Upper lobe of left lung (tissue), 4 donors: ENCODE measurements around the gene VAV2.

Experiments used
- CTCF ChIP-seq, 6 experiments: fragments of 450-650 bp in 4 of 6; fragments of 200-600 bp in 2 of 6; sonication (generic) in 2 of 6; IDR thresholded peaks; one replicate each; pipeline ENCODE4 v1.5.1; 2016 to 2019; ENCODE audit warnings: antibody characterized with exemption in 6 of 6
- EP300 ChIP-seq, 4 donors: sonication (generic); formaldehyde crosslinking; IDR thresholded peaks; one replicate each; pipeline ENCODE4 v1.5.1; 2017; ENCODE audit warnings: antibody characterized with exemption in 4 of 4, control low read depth in 2 of 4
- POLR2A ChIP-seq, 4 donors: fragments of 450-650 bp; IDR thresholded peaks; one replicate each; pipeline ENCODE4 v1.5.1; 2016 to 2017; ENCODE audit warnings: antibody characterized with exemption in 4 of 4, mild to moderate bottlenecking in 2 of 4
- POLR2AphosphoS5 ChIP-seq, 2 donors: sonication (generic); formaldehyde crosslinking; IDR thresholded peaks; one replicate each; pipeline ENCODE4 v1.5.1; 2017; ENCODE audit warnings: antibody characterized with exemption in 2 of 2

- no peak for TF ChIP-seq CTCF (IDR thresholded peaks at IDR 0.05)
- no peak for TF ChIP-seq POLR2AphosphoS5 (IDR thresholded peaks at IDR 0.05)
- TF ChIP-seq POLR2A (IDR thresholded peaks at IDR 0.05) = no peak
- no peak for TF ChIP-seq EP300 (IDR thresholded peaks at IDR 0.05)
Measured at GRCh38 chr9:133851693-133852092, 140.4 kb downstream of the VAV2 start.
